SK-N-SH (cell line): ENCODE data around the gene C11orf68.

Experiments used
- EP300 ChIP-seq, 2 experiments: IDR thresholded peaks; 2 replicates each; pipeline versions ENCODE4 v1.4.0 to v1.6.1; 2012; ENCODE audit warnings: borderline replicate concordance in 1 of 2, low read depth in 1 of 2, low read length in 1 of 2
- FOSL2 ChIP-seq: IDR thresholded peaks from 2 replicates; pipeline ENCODE4 v1.4.0; 2012; ENCODE audit warnings: low read depth, mild to moderate bottlenecking, moderate library complexity, borderline replicate concordance
- FOXM1 ChIP-seq: IDR thresholded peaks from 2 replicates; pipeline ENCODE4 v1.4.0; 2012; ENCODE audit warnings: low read depth, mild to moderate bottlenecking
- GABPA ChIP-seq: IDR thresholded peaks from 2 replicates; pipeline ENCODE4 v1.4.0; 2012; ENCODE audit warnings: low read depth, mild to moderate bottlenecking
- REST ChIP-seq: IDR thresholded peaks from 2 replicates; pipeline ENCODE4 v1.6.1; 2012; ENCODE audit warnings: mild to moderate bottlenecking, low read depth, low read length, moderate library complexity
- SIN3A ChIP-seq: IDR thresholded peaks from 2 replicates; pipeline ENCODE4 v1.6.1; 2012; ENCODE audit warnings: low read depth, mild to moderate bottlenecking, low read length, moderate library complexity, borderline replicate concordance
- SMC3 ChIP-seq: IDR thresholded peaks from 2 replicates; pipeline ENCODE4 v1.6.1; 2012; ENCODE audit warnings: low read depth, low read length, improper control_type of control experiment
- TAF1 ChIP-seq: IDR thresholded peaks from 2 replicates; pipeline ENCODE4 v1.6.1; 2012; ENCODE audit warnings: low read depth, mild to moderate bottlenecking, low read length, moderate library complexity, borderline replicate concordance
- TEAD4 ChIP-seq: IDR thresholded peaks from 2 replicates; pipeline ENCODE4 v1.4.0; 2012; ENCODE audit warnings: mild to moderate bottlenecking, borderline replicate concordance; ENCODE audit not compliant: insufficient read depth
- YY1 ChIP-seq: IDR thresholded peaks from 2 replicates; pipeline ENCODE4 v1.4.0; 2012; ENCODE audit warnings: low read depth, mild to moderate bottlenecking
- TF ChIP-seq, protein P1 (sequence below): fragments of 200-600 bp; sonication (generic); IDR thresholded peaks from 2 replicates; pipeline ENCODE4 v1.6.1; 2017; ENCODE audit warnings: antibody characterized with exemption, mild to moderate bottlenecking, moderate library complexity
- TF ChIP-seq, protein P2 (sequence below): IDR thresholded peaks from 2 replicates; pipeline ENCODE4 v1.4.0; 2012; ENCODE audit warnings: low read depth

GRCh38 chr11:65932558-65932919 lies 13.7 kb upstream of the C11orf68 start:
- no peak for TF ChIP-seq FOXM1
- TF ChIP-seq TEAD4, result no peak
- no peak for TF ChIP-seq SMC3
- TF ChIP-seq, protein P1, sequence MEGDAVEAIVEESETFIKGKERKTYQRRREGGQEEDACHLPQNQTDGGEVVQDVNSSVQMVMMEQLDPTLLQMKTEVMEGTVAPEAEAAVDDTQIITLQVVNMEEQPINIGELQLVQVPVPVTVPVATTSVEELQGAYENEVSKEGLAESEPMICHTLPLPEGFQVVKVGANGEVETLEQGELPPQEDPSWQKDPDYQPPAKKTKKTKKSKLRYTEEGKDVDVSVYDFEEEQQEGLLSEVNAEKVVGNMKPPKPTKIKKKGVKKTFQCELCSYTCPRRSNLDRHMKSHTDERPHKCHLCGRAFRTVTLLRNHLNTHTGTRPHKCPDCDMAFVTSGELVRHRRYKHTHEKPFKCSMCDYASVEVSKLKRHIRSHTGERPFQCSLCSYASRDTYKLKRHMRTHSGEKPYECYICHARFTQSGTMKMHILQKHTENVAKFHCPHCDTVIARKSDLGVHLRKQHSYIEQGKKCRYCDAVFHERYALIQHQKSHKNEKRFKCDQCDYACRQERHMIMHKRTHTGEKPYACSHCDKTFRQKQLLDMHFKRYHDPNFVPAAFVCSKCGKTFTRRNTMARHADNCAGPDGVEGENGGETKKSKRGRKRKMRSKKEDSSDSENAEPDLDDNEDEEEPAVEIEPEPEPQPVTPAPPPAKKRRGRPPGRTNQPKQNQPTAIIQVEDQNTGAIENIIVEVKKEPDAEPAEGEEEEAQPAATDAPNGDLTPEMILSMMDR, result no peak; the same call in 1 of the 2 replicates
- no peak for TF ChIP-seq GABPA
- no peak for TF ChIP-seq FOSL2
- TF ChIP-seq EP300 (IDR thresholded peaks at IDR 0.05; ENCODE audit: borderline replicate concordance in 1 of 2, low read depth in 1 of 2, low read length in 1 of 2), result no peak
- TF ChIP-seq SIN3A, result no peak
- TF ChIP-seq TAF1, result no peak
- TF ChIP-seq, protein P2, sequence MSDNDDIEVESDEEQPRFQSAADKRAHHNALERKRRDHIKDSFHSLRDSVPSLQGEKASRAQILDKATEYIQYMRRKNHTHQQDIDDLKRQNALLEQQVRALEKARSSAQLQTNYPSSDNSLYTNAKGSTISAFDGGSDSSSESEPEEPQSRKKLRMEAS, result no peak
- TF ChIP-seq REST, result no peak
- no peak for TF ChIP-seq YY1
